Measurements from ENCODE around the gene EPHB1.

DNA sequence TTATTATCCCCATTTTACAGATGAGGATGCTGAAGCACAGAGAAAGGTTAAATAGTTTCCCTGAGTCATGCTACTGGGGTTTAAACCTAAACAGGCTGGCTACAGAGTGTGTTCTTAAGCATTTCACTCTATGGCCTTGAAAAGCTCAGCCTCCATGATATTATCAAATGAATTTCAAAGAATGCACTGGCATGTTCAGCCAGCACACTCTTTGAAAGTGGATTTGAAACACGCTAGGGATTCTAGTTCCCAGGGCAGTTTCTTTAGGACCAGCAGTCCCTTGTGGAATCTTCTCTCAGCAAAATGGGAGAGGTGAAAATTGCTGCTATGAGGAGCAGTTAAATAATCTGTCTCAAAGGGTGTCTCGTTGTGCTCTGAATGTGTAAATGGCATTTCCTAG is 213.3 kb downstream of the EPHB1 start:
- TF ChIP-seq POLR2A (IDR thresholded peaks at IDR 0.05), result no peak
- TF ChIP-seq, protein P1, sequence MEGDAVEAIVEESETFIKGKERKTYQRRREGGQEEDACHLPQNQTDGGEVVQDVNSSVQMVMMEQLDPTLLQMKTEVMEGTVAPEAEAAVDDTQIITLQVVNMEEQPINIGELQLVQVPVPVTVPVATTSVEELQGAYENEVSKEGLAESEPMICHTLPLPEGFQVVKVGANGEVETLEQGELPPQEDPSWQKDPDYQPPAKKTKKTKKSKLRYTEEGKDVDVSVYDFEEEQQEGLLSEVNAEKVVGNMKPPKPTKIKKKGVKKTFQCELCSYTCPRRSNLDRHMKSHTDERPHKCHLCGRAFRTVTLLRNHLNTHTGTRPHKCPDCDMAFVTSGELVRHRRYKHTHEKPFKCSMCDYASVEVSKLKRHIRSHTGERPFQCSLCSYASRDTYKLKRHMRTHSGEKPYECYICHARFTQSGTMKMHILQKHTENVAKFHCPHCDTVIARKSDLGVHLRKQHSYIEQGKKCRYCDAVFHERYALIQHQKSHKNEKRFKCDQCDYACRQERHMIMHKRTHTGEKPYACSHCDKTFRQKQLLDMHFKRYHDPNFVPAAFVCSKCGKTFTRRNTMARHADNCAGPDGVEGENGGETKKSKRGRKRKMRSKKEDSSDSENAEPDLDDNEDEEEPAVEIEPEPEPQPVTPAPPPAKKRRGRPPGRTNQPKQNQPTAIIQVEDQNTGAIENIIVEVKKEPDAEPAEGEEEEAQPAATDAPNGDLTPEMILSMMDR (IDR thresholded peaks at IDR 0.05), result no peak

Measured in transverse colon (tissue), 3 donors.